GM18499 (cell line): Measurements from ENCODE around the gene SORCS2.

Experiments
- ATAC-seq: cut with Tn5 transposase; IDR thresholded peaks from one replicate; pipeline ENCODE4 v1.9.1; 2021; ENCODE audit warnings: moderate number of reproducible peaks; ENCODE audit not compliant: insufficient read depth, unreplicated experiment

SORCS2 gene

GRCh38 chr4:7429601-7430078, 237.3 kb downstream of the SORCS2 start:
- ATAC-seq, result no peak

- no peak for ATAC-seq
These were observed 238.1 kb downstream of the SORCS2 start for GRCh38 chr4:7430368-7430964.

GRCh38 chr4:7430965-7431695, 238.8 kb downstream of the SORCS2 start:
- no peak for ATAC-seq

DNA sequence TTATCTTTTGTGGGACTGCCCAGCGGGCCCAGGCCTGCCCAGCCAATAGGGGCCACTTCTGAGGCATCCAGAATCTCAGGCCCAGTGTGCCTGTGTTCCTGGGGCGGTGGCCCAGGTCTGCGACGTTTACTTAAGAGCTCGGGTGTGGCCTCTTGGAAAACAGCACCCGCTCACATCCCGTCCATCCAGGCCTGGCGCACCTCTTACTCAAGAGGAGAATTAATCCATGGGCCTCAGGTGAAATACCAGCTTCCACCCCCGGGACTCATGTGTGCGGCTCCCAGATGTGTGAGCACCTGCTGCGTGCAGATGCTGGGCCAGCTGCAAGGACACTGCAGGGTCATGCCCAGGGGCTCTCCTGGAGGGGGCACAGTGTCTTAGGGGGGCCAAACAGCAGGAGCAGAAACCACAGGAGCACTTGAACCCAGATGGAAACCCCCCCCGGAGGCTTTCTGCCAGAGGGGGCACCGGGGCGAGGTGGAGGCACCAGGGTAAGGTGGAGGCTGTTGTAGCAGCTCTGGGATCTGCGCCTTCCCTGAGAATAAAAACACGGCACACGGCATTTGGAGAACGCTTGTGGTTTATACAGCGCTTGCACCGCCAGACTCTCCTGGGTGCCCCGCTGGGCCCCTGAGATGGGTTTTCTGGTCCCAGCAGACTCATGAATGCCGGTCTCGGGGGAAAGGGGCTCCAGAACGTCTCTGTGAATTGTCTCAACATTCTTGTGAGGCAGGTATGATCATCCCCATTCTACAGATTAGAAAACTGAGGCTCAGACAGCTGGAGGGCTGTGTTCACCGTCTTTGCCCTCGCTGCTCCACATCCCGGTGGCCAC, 239.6 kb downstream of the SORCS2 start:
- ATAC-seq, result no peak

DNA sequence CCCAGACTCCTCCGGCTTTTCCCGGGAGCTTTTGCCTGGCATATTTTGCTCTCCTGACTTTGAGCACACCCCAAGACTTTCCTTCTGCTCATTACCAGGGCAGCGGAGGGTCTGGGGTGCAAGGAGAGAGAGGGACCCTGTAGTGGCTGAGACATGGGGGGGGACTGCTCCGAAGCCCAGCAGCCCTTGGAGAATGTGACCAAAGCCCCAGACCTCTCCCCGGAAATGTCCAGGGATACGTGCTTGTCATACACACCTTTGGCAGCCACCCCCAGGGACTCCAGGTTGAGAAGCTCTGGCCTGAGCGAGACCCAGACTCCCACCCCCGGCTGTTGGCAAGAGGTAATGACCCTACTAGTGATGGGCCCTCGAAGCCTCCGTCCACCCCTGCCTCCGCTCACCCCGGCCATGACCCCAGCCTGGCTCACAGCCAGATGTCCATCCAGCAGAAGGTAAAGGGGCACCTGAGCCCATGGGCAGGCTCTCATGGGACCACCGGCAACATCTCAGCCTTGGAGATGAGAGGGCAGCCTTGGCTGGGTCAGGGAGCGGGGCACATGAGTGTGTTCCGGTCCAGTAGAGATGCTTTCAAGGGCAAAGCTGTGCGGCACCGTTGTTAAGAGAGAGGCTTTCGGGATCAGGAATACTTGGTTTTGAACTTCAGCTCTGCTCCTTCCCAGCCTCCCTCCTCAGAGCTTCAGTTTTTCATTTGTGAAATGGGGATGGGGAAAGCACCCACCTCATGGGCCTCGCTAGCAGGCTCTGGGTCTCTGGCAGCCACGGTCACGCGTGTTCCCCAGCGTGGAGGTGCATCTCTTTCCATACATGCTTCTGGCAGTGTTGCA, 240.4 kb downstream of the SORCS2 start:
- ATAC-seq, result no peak

GRCh38 chr4:7433376-7434140, 241.2 kb downstream of the SORCS2 start:
- no peak for ATAC-seq

GRCh38 chr4:7434141-7434765, 241.9 kb downstream of the SORCS2 start:
- no peak for ATAC-seq

GRCh38 chr4:7434766-7435150, 242.4 kb downstream of the SORCS2 start, which contains the start of gene PSAPL1:
PSAPL1 (minus strand) TSS chr4:7434930; CDS start chr4:7434879, 51 bp downstream.
- no peak for ATAC-seq

GRCh38 chr4:7435471-7436061, 243.2 kb downstream of the SORCS2 start:
- ATAC-seq, result no peak

DNA sequence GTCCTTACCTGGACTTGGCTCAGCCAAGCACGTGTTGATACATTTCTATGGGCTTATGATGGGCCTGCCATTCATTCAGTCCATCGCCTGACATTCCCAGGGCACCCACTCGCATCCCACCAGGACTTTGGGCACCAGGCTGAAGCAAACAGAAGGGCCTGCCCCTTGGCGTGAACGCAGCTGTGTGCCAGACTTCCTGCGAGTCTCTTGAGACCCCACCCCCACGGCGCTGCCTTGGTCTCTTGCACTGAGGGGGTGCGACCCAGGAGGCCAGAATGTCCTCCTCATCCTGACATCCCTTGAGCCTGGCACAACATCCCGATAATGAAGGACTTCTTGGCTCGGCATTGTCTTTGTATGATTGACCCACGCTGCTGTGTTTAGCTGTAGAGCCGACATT, 243.9 kb downstream of the SORCS2 start:
- no peak for ATAC-seq

DNA sequence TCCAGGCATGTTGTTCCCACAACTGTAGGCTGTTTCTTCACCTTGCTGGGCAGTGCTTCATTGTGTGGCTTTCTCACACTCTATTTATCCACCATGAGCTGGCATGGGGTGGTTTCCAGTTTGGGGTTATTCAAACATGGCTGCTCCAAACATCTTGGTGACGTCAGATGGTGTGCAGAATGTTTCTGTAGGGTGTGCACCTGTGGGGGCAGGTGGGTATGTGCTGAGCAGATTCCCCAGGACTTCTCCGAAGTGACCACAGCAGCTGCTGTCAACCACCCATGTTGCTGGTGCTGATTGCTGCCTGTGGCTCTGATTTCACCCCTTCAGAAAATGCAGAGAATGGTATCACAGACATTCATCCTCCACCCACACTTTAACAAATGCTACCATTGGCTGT, 247.4 kb downstream of the SORCS2 start:
- ATAC-seq, result no peak

DNA sequence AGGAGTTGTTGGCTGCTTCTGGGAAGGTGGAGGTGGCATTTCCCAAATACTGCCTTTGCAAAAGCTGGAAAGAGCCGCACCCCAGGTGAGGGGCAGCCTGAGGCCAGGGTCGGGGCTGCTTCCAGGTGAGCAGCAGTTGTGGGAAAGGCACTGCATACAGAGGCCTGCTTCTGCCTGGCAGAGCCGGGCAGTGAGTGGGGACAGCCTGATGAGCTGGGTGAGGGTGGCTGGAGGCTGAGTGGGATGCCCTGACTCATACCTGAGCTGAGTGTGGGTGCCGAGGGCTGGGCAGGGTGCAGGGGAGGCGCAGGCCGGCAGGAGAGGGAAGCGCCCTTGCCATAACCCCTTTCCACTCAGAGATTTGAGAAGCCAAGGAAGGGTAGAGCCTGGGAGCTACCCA, 248.9 kb downstream of the SORCS2 start:
- ATAC-seq, result no peak

DNA sequence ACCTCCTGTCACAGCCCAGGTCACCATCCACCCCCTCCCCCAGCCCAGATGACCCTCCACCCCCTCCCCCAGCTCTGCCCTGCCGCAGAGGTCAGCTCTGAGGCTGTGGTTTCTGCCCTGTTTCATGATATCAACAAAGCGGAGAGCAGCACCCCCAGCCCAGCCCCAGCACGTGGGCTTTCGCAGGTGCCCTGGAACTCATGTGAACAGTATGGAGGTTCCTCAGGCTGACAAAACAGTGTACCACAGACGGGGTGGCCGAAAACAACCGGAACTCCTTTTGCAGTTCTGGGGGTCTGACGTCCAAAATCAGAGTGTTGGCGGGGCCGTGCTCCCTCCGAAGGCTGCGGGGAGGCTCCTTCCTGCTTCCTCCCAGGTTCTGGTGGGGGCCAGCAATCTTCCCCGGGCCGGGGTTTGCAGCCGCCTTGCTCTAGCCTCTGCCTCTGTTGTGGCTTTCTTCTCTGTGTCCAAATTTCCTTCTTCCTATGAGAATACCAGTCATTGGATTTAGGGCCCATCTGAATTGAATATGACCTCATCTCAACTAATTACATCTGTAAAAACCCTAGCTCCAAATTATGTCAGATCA, 250.3 kb downstream of the SORCS2 start:
- no peak for ATAC-seq

DNA sequence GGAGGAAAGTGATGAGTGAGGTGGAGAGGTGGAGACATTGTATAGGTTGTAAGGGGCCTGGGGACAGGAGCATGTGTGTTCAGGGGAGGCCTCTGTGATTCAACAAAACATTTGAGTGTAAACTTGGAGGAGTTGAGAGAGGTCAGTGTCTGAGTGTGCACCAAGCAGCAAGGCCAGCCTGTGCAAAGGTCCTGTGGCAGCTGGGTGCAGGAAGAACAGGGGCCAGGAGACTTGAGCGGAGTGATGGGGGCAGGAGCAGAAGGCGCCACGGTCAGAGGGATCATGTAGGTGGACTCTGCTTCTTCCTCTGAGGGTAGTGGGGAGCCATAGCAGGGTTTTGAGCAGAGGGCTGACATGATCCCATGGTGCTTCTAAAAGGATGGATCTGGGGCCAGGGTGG, 252.0 kb downstream of the SORCS2 start:
- ATAC-seq, result no peak

DNA sequence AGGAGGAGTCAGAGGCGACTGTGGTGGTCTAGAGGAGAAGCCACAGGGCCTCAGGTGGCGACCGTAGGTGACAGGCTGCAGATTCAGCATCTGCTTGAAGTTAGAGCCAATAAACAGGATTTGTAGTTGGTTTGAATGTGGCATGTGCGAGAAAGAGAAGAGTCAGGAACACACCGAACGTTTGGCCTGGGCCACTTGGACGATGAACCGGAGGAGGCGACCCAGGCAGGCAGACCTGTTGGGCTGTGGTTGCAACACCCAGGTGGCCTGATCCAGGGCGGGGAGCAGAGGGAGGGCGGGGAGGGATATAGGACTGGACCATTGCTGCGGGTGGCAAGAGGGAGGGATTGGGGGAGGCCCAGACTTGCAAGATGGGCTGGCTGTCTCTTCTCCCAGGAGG, 252.4 kb downstream of the SORCS2 start:
- ATAC-seq, result no peak

GRCh38 chr4:7447236-7447635, 254.9 kb downstream of the SORCS2 start:
- no peak for ATAC-seq

DNA sequence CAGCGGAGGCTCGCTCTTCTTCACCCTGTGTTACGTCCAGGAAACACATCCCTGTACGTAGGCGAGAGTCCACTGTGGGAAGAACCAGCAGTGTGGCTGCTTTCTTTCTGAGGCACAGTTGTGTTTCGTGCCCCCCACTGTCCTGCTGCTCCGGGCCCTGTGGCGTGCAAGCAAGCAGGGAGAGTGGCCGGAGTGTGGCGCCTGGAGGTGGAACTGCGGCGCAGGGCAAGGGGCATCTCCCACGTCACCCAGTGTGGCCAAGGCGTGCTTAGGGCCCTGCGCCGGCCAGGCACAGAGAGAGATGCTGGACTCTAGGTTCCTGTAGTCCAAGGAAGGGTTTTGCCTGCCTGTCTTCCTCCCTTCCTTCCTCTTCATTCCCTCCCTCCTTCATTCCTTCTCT, 255.7 kb downstream of the SORCS2 start:
- no peak for ATAC-seq

- no peak for ATAC-seq
These were observed 258.6 kb downstream of the SORCS2 start for GRCh38 chr4:7450775-7451433.
